Coronary artery (tissue), 2 donors: ENCODE results near the gene C22orf42.

ENCODE experiments used
- DNase-seq: peaks from one replicate; pipeline ENCODE4 v3.0.0-alpha.2; 2017; ENCODE audit warnings: low spot score
- H3K27ac ChIP-seq, 2 donors: fragments of 200-600 bp; sonication (generic); one replicate each; pipeline ENCODE4 v1.5.1; 2016 to 2019
- H3K4me3 ChIP-seq: fragments of 200-600 bp; sonication (generic); 2 replicates; pipeline ENCODE4 v1.5.1; 2016; ENCODE audit warnings: mild to moderate bottlenecking, moderate library complexity
- TF ChIP-seq, protein P1 (sequence below): fragments of 200-600 bp; sonication (generic); IDR thresholded peaks from one replicate; pipeline ENCODE4 v1.5.1; 2019; ENCODE audit warnings: antibody characterized with exemption

The C22orf42 gene

GRCh38 chr22:32130464-32130863 lies 28.6 kb downstream of the C22orf42 start:
- Histone ChIP-seq H3K27ac (no peak overlapping the region), H3K4me3 (no peak overlapping the region)
- TF ChIP-seq, protein P1, sequence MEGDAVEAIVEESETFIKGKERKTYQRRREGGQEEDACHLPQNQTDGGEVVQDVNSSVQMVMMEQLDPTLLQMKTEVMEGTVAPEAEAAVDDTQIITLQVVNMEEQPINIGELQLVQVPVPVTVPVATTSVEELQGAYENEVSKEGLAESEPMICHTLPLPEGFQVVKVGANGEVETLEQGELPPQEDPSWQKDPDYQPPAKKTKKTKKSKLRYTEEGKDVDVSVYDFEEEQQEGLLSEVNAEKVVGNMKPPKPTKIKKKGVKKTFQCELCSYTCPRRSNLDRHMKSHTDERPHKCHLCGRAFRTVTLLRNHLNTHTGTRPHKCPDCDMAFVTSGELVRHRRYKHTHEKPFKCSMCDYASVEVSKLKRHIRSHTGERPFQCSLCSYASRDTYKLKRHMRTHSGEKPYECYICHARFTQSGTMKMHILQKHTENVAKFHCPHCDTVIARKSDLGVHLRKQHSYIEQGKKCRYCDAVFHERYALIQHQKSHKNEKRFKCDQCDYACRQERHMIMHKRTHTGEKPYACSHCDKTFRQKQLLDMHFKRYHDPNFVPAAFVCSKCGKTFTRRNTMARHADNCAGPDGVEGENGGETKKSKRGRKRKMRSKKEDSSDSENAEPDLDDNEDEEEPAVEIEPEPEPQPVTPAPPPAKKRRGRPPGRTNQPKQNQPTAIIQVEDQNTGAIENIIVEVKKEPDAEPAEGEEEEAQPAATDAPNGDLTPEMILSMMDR, result no peak
- peak; percentile 26 for DNase-seq

- no peak overlapping the region for H3K4me3 ChIP-seq
- TF ChIP-seq, protein P1, result no peak
- DNase-seq, result peak; percentile 41
- H3K27ac ChIP-seq, result no peak overlapping the region
Measured at GRCh38 chr22:32127904-32128303, 31.2 kb downstream of the C22orf42 start.

GRCh38 chr22:32123657-32124056 lies 35.4 kb downstream of the C22orf42 start:
- DNase-seq, result no peak
- Histone ChIP-seq H3K4me3 (no peak overlapping the region), H3K27ac (no peak overlapping the region)
- TF ChIP-seq, protein P1, result no peak

DNA sequence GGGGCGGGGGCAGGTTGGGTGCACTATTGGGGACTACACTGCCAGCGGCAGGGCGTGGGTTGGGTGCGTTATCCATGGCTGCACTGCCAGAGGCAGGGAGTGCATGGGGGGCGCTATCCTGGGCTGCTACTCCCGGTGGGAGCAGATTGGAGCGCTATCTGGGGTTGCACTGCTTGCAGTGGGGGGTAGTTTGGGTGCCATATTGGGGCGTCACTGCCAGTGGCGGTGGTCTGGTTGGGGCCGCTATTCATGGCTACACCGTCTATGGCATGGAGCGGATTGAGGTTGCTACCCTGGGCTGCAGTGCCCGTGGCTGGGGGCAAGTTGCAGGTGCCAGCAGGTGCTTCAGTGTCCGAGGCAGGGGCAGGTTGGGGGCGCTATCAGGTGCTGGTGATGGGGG lies 36.2 kb downstream of the C22orf42 start:
- Histone ChIP-seq H3K4me3 (no peak overlapping the region), H3K27ac (no peak overlapping the region)
- DNase-seq, result peak; percentile 66
- TF ChIP-seq, protein P1, result no peak

DNA sequence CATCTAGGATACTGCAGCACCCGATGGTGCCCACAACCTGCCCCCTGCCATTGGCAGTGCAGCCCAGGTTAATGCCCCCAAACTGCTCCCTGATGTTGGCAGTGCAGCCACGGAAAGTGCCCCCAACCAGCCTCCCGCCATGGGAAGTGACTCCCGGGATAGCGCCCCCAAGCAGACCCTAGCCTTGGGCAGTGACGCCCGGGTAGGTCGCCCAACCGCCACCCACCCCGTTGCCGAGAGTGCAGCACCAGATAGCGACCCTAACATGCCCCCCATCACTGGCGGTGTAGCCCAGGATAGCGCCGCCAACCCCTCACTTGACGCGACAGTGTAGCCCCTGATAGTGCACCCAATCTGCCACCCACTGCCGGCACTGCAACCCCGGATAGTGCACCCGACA lies 38.5 kb downstream of the C22orf42 start:
- no peak overlapping the region for H3K4me3 ChIP-seq
- DNase-seq, result peak; percentile 41
- TF ChIP-seq, protein P1, result no peak
- no peak overlapping the region for H3K27ac ChIP-seq

DNA sequence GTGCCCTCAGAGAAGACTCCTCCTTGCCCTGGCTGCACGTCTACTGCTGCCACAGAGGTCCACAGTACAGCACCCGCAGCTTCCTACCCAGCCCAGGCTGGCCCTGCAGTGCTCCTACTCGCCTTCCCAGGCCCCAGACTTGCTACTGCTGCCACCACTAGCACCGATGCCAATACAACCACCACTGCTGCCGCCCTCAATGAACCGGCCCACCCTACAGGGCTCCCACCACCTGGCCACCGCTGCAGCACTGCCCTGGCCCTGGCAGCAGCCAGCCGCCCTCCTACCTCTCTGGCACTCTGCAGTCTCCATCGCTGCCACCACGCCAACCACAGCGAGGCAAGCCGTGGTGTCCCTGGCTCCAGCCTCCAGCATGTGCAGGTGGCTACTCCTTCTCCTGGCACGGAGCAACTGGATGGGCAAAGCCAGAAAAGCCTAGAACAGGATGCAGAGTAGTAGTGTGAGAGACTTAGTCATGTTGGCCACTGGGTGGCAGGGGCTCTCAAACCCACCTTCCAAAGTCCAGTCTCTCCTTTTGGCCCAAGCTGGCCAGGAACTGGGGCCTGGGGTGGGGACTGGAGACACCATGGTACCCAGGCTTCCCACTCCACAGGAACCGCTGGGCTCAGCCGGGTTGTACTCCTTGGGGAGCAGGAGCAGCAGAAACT lies 39.4 kb downstream of the C22orf42 start:
- no peak overlapping the region for H3K4me3 ChIP-seq
- H3K27ac ChIP-seq, result no peak overlapping the region
- DNase-seq, result peak; percentile 57
- TF ChIP-seq, protein P1, result no peak

GRCh38 chr22:32112380-32112779 lies 46.7 kb downstream of the C22orf42 start:
- no peak for DNase-seq
- Histone ChIP-seq H3K4me3 (no peak overlapping the region), H3K27ac (no peak overlapping the region)
- TF ChIP-seq, protein P1, result no peak
